ENCODE results near the gene CLNK.

The CLNK gene

GRCh38 chr4:10526429-10527222 lies 157.9 kb downstream of the CLNK start:
- TF ChIP-seq REST (IDR thresholded peaks at IDR 0.05; ENCODE audit: insufficient read depth in 1 of 2, low read depth in 2 of 2, low read length in 2 of 2) (no peak), TAF1 (IDR thresholded peaks at IDR 0.05; ENCODE audit: borderline replicate concordance, insufficient read depth, low read length) (no peak), FOXP2 (optimal IDR thresholded peaks at IDR 0.05; ENCODE audit: borderline replicate concordance, extremely low read depth, extremely low read length, insufficient read depth) (no peak), SIN3A (IDR thresholded peaks at IDR 0.05; ENCODE audit: borderline replicate concordance, insufficient read depth, low read length) (no peak), POLR2AphosphoS5 (IDR thresholded peaks at IDR 0.05; ENCODE audit: low read depth, low read length) (no peak)

- TF ChIP-seq REST (IDR thresholded peaks at IDR 0.05; ENCODE audit: insufficient read depth in 1 of 2, low read depth in 2 of 2, low read length in 2 of 2) (no peak), POLR2AphosphoS5 (IDR thresholded peaks at IDR 0.05; ENCODE audit: low read depth, low read length) (no peak), FOXP2 (optimal IDR thresholded peaks at IDR 0.05; ENCODE audit: borderline replicate concordance, extremely low read depth, extremely low read length, insufficient read depth) (no peak), TAF1 (IDR thresholded peaks at IDR 0.05; ENCODE audit: borderline replicate concordance, insufficient read depth, low read length) (no peak), SIN3A (IDR thresholded peaks at IDR 0.05; ENCODE audit: borderline replicate concordance, insufficient read depth, low read length) (no peak)
Measured at GRCh38 chr4:10524196-10524833, 160.3 kb downstream of the CLNK start.

- TF ChIP-seq REST (IDR thresholded peaks at IDR 0.05; ENCODE audit: insufficient read depth in 1 of 2, low read depth in 2 of 2, low read length in 2 of 2) (no peak), SIN3A (IDR thresholded peaks at IDR 0.05; ENCODE audit: borderline replicate concordance, insufficient read depth, low read length) (no peak), TAF1 (IDR thresholded peaks at IDR 0.05; ENCODE audit: borderline replicate concordance, insufficient read depth, low read length) (no peak), POLR2AphosphoS5 (IDR thresholded peaks at IDR 0.05; ENCODE audit: low read depth, low read length) (no peak), FOXP2 (optimal IDR thresholded peaks at IDR 0.05; ENCODE audit: borderline replicate concordance, extremely low read depth, extremely low read length, insufficient read depth) (no peak)
Measured at GRCh38 chr4:10521424-10521823, 163.1 kb downstream of the CLNK start.

GRCh38 chr4:10509733-10510132 lies 174.8 kb downstream of the CLNK start:
- no peak for TF ChIP-seq POLR2AphosphoS5 (IDR thresholded peaks at IDR 0.05; ENCODE audit: low read depth, low read length)
- TF ChIP-seq REST (IDR thresholded peaks at IDR 0.05; ENCODE audit: insufficient read depth in 1 of 2, low read depth in 2 of 2, low read length in 2 of 2), result no peak

All from PFSK-1 (cell line).